HFF-Myc (cell line): ENCODE measurements around the gene MAPK7.
A peak's percentile ranks its signal among the peaks of the same experiment; 100 is the strongest.

ENCODE experiments used
- DNase-seq: peaks from one replicate; pipeline ENCODE4 v3.0.0-alpha.2; 2011; ENCODE audit warnings: low read depth; ENCODE audit errors: extremely low read depth
- H3K4me3 ChIP-seq: replicated peaks from 2 replicates; pipeline ENCODE4 v1.5.1; 2011; ENCODE audit warnings: low read depth, mild to moderate bottlenecking, control low read depth, low read length
- TF ChIP-seq, protein P1 (sequence below): IDR thresholded peaks from 2 replicates; pipeline ENCODE4 v1.5.1; 2012; ENCODE audit warnings: mild to moderate bottlenecking, low read depth, low read length, control low read depth; ENCODE audit errors: missing control alignments

The MAPK7 gene

DNA sequence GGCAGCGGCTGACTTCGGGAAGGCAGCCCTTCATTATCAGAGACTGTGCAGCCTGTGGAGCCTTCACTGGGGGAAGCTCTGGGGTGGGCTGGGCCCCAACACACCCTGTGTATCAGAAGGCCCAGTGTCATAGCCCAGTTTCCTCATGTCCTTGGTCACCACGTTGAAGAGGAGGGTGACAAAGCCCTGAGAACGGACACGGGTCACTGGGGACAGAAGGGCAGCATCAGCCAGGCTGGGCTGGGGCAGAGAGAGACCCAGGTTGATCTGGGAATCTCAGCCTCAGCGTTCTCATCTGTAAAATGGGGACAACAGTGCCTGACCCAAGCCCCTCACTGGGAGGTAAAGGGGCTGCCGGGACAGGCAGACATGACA lies 35.1 kb upstream of the MAPK7 start:
- DNase-seq, result no peak
- H3K4me3 ChIP-seq, result no peak overlapping the region
- TF ChIP-seq, protein P1, sequence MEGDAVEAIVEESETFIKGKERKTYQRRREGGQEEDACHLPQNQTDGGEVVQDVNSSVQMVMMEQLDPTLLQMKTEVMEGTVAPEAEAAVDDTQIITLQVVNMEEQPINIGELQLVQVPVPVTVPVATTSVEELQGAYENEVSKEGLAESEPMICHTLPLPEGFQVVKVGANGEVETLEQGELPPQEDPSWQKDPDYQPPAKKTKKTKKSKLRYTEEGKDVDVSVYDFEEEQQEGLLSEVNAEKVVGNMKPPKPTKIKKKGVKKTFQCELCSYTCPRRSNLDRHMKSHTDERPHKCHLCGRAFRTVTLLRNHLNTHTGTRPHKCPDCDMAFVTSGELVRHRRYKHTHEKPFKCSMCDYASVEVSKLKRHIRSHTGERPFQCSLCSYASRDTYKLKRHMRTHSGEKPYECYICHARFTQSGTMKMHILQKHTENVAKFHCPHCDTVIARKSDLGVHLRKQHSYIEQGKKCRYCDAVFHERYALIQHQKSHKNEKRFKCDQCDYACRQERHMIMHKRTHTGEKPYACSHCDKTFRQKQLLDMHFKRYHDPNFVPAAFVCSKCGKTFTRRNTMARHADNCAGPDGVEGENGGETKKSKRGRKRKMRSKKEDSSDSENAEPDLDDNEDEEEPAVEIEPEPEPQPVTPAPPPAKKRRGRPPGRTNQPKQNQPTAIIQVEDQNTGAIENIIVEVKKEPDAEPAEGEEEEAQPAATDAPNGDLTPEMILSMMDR, result no peak

DNA sequence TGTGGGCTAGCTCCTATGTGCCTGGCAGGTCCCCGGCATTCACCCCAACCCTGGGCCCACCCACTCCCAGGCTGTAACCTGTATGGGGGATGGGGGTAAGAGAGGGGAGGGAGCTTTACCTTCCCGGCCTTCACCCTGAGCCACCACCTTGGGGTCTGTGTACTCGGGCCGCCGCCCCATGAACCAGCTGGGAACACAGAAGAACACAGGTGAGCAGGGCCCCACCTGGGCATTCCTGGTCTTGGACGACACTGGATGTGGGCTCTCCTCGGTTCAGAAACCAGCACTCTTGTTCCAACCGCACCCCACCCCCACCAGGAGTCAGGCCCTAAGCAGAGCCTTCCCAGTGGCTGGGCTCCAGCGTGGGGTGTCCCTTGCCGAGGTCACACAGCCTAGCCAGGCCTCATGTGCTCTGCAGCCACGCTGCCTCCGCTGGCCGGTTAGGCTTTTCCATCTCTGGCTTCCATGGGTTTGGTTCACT lies 34.6 kb upstream of the MAPK7 start:
- no peak for DNase-seq
- H3K4me3 ChIP-seq, result no peak overlapping the region
- TF ChIP-seq, protein P1, result no peak

DNA sequence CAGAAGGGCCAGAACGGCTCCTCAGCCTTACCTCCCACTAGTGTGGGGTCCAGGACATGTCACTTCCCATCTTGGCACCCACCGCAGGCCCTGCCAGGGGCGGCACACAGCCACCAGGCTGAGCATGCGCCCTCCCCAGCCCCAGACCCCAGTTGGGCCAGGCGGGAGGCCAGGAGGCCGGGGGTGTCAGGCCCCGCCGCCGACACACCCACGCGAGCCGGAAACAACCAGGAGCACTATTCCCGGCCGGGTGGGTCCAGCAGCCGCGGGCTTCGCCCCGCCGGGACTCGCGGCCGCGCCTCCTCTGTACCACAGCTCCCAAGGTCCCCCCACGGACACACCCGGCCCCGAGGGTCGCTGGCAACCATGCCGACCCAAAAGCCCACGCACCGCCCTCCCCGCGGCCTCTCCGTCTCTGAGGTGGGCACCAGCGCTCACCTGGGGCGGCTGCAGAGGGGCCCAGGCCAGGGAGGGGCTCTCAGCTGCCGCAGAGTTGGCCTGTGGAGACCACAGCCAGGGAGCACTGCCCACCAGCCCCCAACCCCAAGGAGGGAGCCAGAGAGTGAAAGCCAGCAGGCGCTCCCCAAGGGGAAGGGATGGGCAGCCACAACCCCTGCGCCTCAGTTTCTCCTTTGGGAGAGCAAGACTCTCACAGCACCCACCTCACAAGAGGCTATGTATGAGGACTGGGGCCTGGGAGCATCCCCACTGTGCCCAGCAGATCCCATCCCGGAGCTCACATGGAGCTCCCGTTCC lies 33.8 kb upstream of the MAPK7 start:
- TF ChIP-seq, protein P1, result no peak
- no peak for DNase-seq
- no peak overlapping the region for H3K4me3 ChIP-seq

DNA sequence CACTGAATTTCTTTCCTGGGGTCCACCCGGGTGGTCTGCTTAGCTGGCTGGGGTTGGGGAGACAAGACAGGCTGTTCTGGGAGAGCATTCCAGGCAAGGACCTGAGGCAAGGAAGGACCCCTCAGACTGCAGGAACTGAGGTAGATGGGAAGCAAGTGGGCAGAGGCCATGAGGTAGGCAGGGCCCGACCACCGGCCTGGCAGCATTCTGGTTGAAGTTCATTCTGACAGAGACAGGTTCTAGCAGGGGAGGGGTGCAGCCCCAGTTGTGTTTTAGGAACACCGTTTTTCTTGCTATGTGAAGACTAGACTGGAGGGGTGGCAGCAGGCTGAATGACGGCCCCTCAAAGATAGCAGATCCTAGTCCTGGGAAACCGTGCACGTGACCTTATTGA lies 33.2 kb upstream of the MAPK7 start:
- DNase-seq, result no peak
- TF ChIP-seq, protein P1, result no peak

DNA sequence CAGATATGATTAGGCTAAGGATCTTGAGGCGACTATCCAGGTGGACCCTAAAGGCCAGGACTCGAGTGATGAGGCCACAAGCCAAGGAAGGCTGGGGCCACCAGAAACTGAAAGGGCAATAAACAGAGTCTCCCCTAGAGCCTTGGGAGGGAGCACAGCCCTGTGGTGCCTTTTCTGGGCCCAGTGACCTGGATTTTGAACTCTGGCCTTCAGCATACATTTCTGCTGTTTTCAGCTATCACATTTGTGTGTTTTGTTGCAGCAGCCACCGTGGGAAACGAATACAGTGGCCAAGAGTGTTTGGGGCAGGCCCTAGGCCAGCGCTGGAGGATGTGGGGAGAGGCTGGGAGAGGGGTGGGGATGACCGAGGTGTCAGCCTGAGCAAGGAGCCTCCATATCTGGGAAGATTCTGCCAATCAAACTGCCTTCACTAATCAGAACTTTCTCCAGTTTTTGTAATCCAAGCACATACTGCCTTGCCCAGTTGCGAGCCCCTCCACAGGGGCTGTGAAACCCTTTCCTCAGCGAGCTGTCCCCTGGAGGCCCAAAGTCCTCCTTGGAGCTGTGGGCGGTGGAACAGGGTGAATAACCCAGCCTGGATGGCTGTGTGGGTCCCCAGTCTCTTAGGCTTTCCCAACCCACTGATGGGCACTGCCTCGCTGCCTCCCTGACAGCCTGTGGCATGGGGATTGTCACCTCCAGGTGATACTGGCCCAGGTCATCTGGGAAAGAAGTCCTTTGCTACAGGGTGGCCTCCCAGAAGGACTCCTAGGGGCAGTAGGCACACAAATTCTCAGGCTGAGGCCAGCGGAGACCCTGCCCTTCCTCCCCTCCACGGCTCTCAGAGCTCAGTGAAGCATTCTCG lies 32.6 kb upstream of the MAPK7 start:
- TF ChIP-seq, protein P1, result no peak
- H3K4me3 ChIP-seq, result no peak overlapping the region
- no peak for DNase-seq

More for the DNA sequence above, 33.2 kb upstream of the MAPK7 start:
- H3K4me3 ChIP-seq, result no peak overlapping the region

DNA sequence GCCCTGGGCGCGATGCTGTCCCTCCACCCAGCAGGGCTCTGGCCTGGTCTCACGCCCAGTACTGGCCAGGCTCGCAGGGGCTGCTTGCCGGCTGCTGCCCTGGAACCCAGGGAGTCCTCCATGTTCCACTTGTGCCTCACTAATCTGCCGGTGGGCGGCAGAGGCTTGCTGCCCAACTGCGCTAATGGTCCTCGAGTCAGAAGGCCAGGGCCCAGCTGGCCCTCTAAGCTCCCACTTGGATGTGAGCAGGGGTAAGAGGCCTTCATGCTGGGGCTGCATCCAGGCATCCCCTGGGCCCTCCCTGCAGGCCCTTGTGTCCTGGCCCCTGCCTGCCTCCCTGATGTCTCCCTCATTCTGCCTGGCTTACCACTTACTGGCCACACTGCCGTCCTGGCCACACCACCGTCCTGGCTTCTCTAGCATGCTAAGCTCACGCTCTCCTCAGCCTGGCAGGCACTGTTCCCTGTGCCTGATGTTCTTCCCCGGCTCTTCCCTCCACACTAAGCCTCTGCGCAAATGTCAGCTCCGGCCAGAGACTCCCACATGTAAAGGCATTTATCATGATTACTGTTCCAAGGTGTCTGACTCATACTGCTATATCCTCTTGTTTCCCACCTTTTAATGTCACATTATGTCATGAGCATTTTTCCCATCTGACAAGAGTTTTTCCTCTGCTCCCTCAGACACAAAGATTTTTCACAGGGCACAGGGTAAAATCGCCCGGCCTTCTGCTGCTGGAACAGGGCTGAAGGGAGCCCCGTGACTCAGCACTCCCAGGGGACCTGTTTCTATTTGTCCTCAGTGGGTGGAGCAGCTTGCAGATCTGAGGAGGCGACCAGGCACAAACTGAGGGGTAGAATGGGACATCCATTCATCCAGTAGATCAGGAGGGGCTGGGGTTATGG lies 31.7 kb upstream of the MAPK7 start:
- H3K4me3 ChIP-seq, result no peak overlapping the region
- DNase-seq, result peak; percentile 55
- TF ChIP-seq, protein P1, result no peak
